IMR-90 (cell line): Measurements from ENCODE around the gene OTP.

ENCODE experiments used
- CTCF ChIP-seq: conservative IDR thresholded peaks from 2 replicates; pipeline ENCODE4 v1.5.1; 2012; ENCODE audit warnings: mild to moderate bottlenecking, low read depth, low read length, improper control_type of control experiment
- POLR2A ChIP-seq: IDR thresholded peaks from 2 replicates; pipeline ENCODE4 v1.6.1; 2012; ENCODE audit warnings: mild to moderate bottlenecking, low read depth, low read length

- TF ChIP-seq POLR2A (no peak), CTCF (no peak)
These were observed 2.4 kb downstream of the OTP start for GRCh38 chr5:77635917-77636640.
